Measurements from ENCODE around the gene TMPRSS2.
A peak's percentile ranks its signal among the peaks of the same experiment; 100 is the strongest.

TMPRSS2 gene

GRCh38 chr21:41497008-41497407, 10.9 kb downstream of the TMPRSS2 start:
- no peak overlapping the region for H3K27ac ChIP-seq (ENCODE audit: low read depth, low read length)
- H2BK12ac ChIP-seq (ENCODE audit: low read length), result no peak overlapping the region
- no peak overlapping the region for H3K18ac ChIP-seq (ENCODE audit: low read length)
- no peaks in the 10 kb centered on the region for H3K79me1 ChIP-seq (ENCODE audit: low read length)
- no peak overlapping the region for H4K12ac ChIP-seq (ENCODE audit: low read depth, low read length)
- no peak overlapping the region for H3K9ac ChIP-seq (ENCODE audit: low read length)
- H2AFZ ChIP-seq (ENCODE audit: insufficient read depth, low read length, poor library complexity), result no peak overlapping the region
- H3K4me3 ChIP-seq (ENCODE audit: low read depth, low read length), result no peak overlapping the region
- H2BK120ac ChIP-seq (ENCODE audit: insufficient read depth, low read length, poor library complexity), result no peak overlapping the region
- H4K91ac ChIP-seq (ENCODE audit: low read depth, low read length), result no peak overlapping the region
- peak in 1 of 2 donors; percentile 22 for DNase-seq
- H3K23ac ChIP-seq (ENCODE audit: low read length), result no peak overlapping the region
- H3K36me3 ChIP-seq (ENCODE audit: control insufficient read depth in 1 of 2, insufficient read depth in 2 of 2, low read length in 2 of 2), result no peaks in the 10 kb centered on the region
- H2BK5ac ChIP-seq (ENCODE audit: low read depth, low read length, poor library complexity), result no peak overlapping the region
- peaks cover 0 to 3% of the 10 kb centered on the region in 2 experiments for H3K4me1 ChIP-seq (ENCODE audit: control insufficient read depth in 1 of 2, insufficient read depth in 2 of 2, low read length in 2 of 2)
- no peak overlapping the region for H4K8ac ChIP-seq (ENCODE audit: low read depth, low read length)
- H3K4ac ChIP-seq (ENCODE audit: low read depth, low read length), result no peak overlapping the region
- H3K27me3 ChIP-seq (ENCODE audit: insufficient read depth, low read length), result no peaks in the 10 kb centered on the region
- no peaks in the 10 kb centered on the region for H3K79me2 ChIP-seq (ENCODE audit: control insufficient read depth, insufficient read depth, low read length, poor library complexity)
- no peak overlapping the region for H2AK5ac ChIP-seq (ENCODE audit: low read length)
- no peak overlapping the region for H3K14ac ChIP-seq (ENCODE audit: low read length)
- H3K9me3 ChIP-seq (ENCODE audit: insufficient read depth, low read depth, low read length), result no peaks in the 10 kb centered on the region
- WGBS (ENCODE audit: extremely low coverage, insufficient coverage, insufficient read length), result no CpG with 5 or more reads among the region's 6 CpGs
- no peak overlapping the region for H3K4me2 ChIP-seq (ENCODE audit: low read length)

GRCh38 chr21:41494242-41494641, 13.7 kb downstream of the TMPRSS2 start:
- Histone ChIP-seq H3K79me1 (ENCODE audit: low read length) (no peaks in the 10 kb centered on the region), H4K12ac (ENCODE audit: low read depth, low read length) (no peak overlapping the region), H3K14ac (ENCODE audit: low read length) (no peak overlapping the region), H3K4me1 (ENCODE audit: control insufficient read depth in 1 of 2, insufficient read depth in 2 of 2, low read length in 2 of 2) (peaks cover 0 to 3% of the 10 kb centered on the region in 2 experiments), H3K18ac (ENCODE audit: low read length) (no peak overlapping the region), H4K91ac (ENCODE audit: low read depth, low read length) (no peak overlapping the region), H3K4me3 (ENCODE audit: low read depth, low read length) (no peak overlapping the region), H3K4ac (ENCODE audit: low read depth, low read length) (no peak overlapping the region), H3K79me2 (ENCODE audit: control insufficient read depth, insufficient read depth, low read length, poor library complexity) (no peaks in the 10 kb centered on the region), H2AK5ac (ENCODE audit: low read length) (no peak overlapping the region), H4K8ac (ENCODE audit: low read depth, low read length) (no peak overlapping the region), H3K36me3 (ENCODE audit: control insufficient read depth in 1 of 2, insufficient read depth in 2 of 2, low read length in 2 of 2) (no peaks in the 10 kb centered on the region), H2BK12ac (ENCODE audit: low read length) (no peak overlapping the region), H3K23ac (ENCODE audit: low read length) (no peak overlapping the region), H3K9ac (ENCODE audit: low read length) (no peak overlapping the region), H3K9me3 (ENCODE audit: insufficient read depth, low read depth, low read length) (no peaks in the 10 kb centered on the region), H3K27me3 (ENCODE audit: insufficient read depth, low read length) (no peaks in the 10 kb centered on the region), H2BK5ac (ENCODE audit: low read depth, low read length, poor library complexity) (no peak overlapping the region), H3K27ac (ENCODE audit: low read depth, low read length) (no peak overlapping the region), H3K4me2 (ENCODE audit: low read length) (no peak overlapping the region), H2BK120ac (ENCODE audit: insufficient read depth, low read length, poor library complexity) (no peak overlapping the region), H2AFZ (ENCODE audit: insufficient read depth, low read length, poor library complexity) (no peak overlapping the region)
- WGBS (ENCODE audit: extremely low coverage, insufficient coverage, insufficient read length), result no CpG with 5 or more reads among the region's 16 CpGs
- DNase-seq, result no peak

GRCh38 chr21:41491412-41491811, 16.5 kb downstream of the TMPRSS2 start:
- WGBS (ENCODE audit: extremely low coverage, insufficient coverage, insufficient read length), result no CpG with 5 or more reads among the region's 6 CpGs

GRCh38 chr21:41490330-41490729, 17.6 kb downstream of the TMPRSS2 start:
- no peak overlapping the region for H4K8ac ChIP-seq (ENCODE audit: low read depth, low read length)
- no peak overlapping the region for H2BK12ac ChIP-seq (ENCODE audit: low read length)
- H4K12ac ChIP-seq (ENCODE audit: low read depth, low read length), result no peak overlapping the region

More at GRCh38 chr21:41491412-41491811, 16.5 kb downstream of the TMPRSS2 start:
- Histone ChIP-seq H3K23ac (ENCODE audit: low read length) (no peak overlapping the region), H3K79me2 (ENCODE audit: control insufficient read depth, insufficient read depth, low read length, poor library complexity) (no peaks in the 10 kb centered on the region), H3K14ac (ENCODE audit: low read length) (no peak overlapping the region), H3K4me2 (ENCODE audit: low read length) (no peak overlapping the region), H2AK5ac (ENCODE audit: low read length) (no peak overlapping the region), H2BK120ac (ENCODE audit: insufficient read depth, low read length, poor library complexity) (no peak overlapping the region), H2BK12ac (ENCODE audit: low read length) (no peak overlapping the region), H4K12ac (ENCODE audit: low read depth, low read length) (no peak overlapping the region), H2AFZ (ENCODE audit: insufficient read depth, low read length, poor library complexity) (no peak overlapping the region), H3K18ac (ENCODE audit: low read length) (no peak overlapping the region), H3K27me3 (ENCODE audit: insufficient read depth, low read length) (no peaks in the 10 kb centered on the region), H3K36me3 (ENCODE audit: control insufficient read depth in 1 of 2, insufficient read depth in 2 of 2, low read length in 2 of 2) (no peaks in the 10 kb centered on the region), H2BK5ac (ENCODE audit: low read depth, low read length, poor library complexity) (no peak overlapping the region), H3K4me3 (ENCODE audit: low read depth, low read length) (no peak overlapping the region), H3K79me1 (ENCODE audit: low read length) (no peaks in the 10 kb centered on the region), H3K4me1 (ENCODE audit: control insufficient read depth in 1 of 2, insufficient read depth in 2 of 2, low read length in 2 of 2) (no peaks in the 10 kb centered on the region), H4K8ac (ENCODE audit: low read depth, low read length) (no peak overlapping the region), H3K27ac (ENCODE audit: low read depth, low read length) (no peak overlapping the region), H3K4ac (ENCODE audit: low read depth, low read length) (no peak overlapping the region), H4K91ac (ENCODE audit: low read depth, low read length) (no peak overlapping the region), H3K9me3 (ENCODE audit: insufficient read depth, low read depth, low read length) (no peaks in the 10 kb centered on the region), H3K9ac (ENCODE audit: low read length) (no peak overlapping the region)
- no peak for DNase-seq

More at GRCh38 chr21:41490330-41490729, 17.6 kb downstream of the TMPRSS2 start:
- no peaks in the 10 kb centered on the region for H3K79me1 ChIP-seq (ENCODE audit: low read length)
- H3K9ac ChIP-seq (ENCODE audit: low read length), result no peak overlapping the region
- DNase-seq, result no peak
- no peaks in the 10 kb centered on the region for H3K4me1 ChIP-seq (ENCODE audit: control insufficient read depth in 1 of 2, insufficient read depth in 2 of 2, low read length in 2 of 2)
- H3K18ac ChIP-seq (ENCODE audit: low read length), result no peak overlapping the region
- H3K27me3 ChIP-seq (ENCODE audit: insufficient read depth, low read length), result no peaks in the 10 kb centered on the region
- H3K36me3 ChIP-seq (ENCODE audit: control insufficient read depth in 1 of 2, insufficient read depth in 2 of 2, low read length in 2 of 2), result no peaks in the 10 kb centered on the region
- no peak overlapping the region for H3K27ac ChIP-seq (ENCODE audit: low read depth, low read length)
- H2AFZ ChIP-seq (ENCODE audit: insufficient read depth, low read length, poor library complexity), result no peak overlapping the region
- H3K14ac ChIP-seq (ENCODE audit: low read length), result no peak overlapping the region
- no peak overlapping the region for H3K23ac ChIP-seq (ENCODE audit: low read length)
- no CpG with 5 or more reads among the region's 4 CpGs for WGBS (ENCODE audit: extremely low coverage, insufficient coverage, insufficient read length)
- no peak overlapping the region for H3K4ac ChIP-seq (ENCODE audit: low read depth, low read length)
- H3K9me3 ChIP-seq (ENCODE audit: insufficient read depth, low read depth, low read length), result no peaks in the 10 kb centered on the region
- no peaks in the 10 kb centered on the region for H3K79me2 ChIP-seq (ENCODE audit: control insufficient read depth, insufficient read depth, low read length, poor library complexity)
- H4K91ac ChIP-seq (ENCODE audit: low read depth, low read length), result no peak overlapping the region
- no peak overlapping the region for H2BK120ac ChIP-seq (ENCODE audit: insufficient read depth, low read length, poor library complexity)
- no peak overlapping the region for H2AK5ac ChIP-seq (ENCODE audit: low read length)
- no peak overlapping the region for H2BK5ac ChIP-seq (ENCODE audit: low read depth, low read length, poor library complexity)
- H3K4me3 ChIP-seq (ENCODE audit: low read depth, low read length), result no peak overlapping the region
- no peak overlapping the region for H3K4me2 ChIP-seq (ENCODE audit: low read length)

Measured in trophoblast cell (in vitro differentiated cells and primary cell).